Measurements from ENCODE around the gene GPR85. TPM values are rescaled to one million over a fixed set of nuclear protein-coding genes. Genes with fewer than 3 reads are reported as not detected.

The GPR85 gene
- total and polyA plus RNA-seq, 5 donors from 2014 or later, result not detected

GRCh38 chr7:113093561-113093960, 6.9 kb upstream of the GPR85 start:
- Mint-ChIP-seq H3K4me3 (no peak overlapping the region), H3K9me3 (peaks cover 0 to 5% (median 0%) of the 10 kb centered on the region in 7 donors), H3K27ac (no peak overlapping the region), H3K27me3 (peaks cover 9% of the 10 kb centered on the region), H3K4me1 (no peaks in the 10 kb centered on the region), H3K36me3 (no peaks in the 10 kb centered on the region)
- H3K27ac ChIP-seq (ENCODE audit: insufficient read depth, low read length, poor library complexity, severe bottlenecking), result no peak overlapping the region
- H3K4me3 ChIP-seq (ENCODE audit: low read depth, low read length), result no peak overlapping the region
- H3K36me3 ChIP-seq (ENCODE audit: control insufficient read depth, insufficient read depth, low read length), result no peaks in the 10 kb centered on the region
- H3K4me1 ChIP-seq (ENCODE audit: control insufficient read depth, insufficient read depth, low read length, poor library complexity, severe bottlenecking), result no peaks in the 10 kb centered on the region
- ATAC-seq (ENCODE audit: low read depth in 2 of 2) (no peak), DNase-seq (no peak)
- no peaks in the 10 kb centered on the region for H3K9me3 ChIP-seq (ENCODE audit: control insufficient read depth in 2 of 2, low read length in 2 of 2)
- peaks cover 2% of the 10 kb centered on the region for H3K27me3 ChIP-seq (ENCODE audit: control insufficient read depth, insufficient read depth, low read length)

GRCh38 chr7:113092762-113093161, 6.1 kb upstream of the GPR85 start:
- H3K9me3 Mint-ChIP-seq, result peaks cover 0 to 5% (median 0%) of the 10 kb centered on the region in 7 donors
- H3K9me3 ChIP-seq (ENCODE audit: control insufficient read depth in 2 of 2, low read length in 2 of 2), result no peaks in the 10 kb centered on the region
- H3K27me3 ChIP-seq (ENCODE audit: control insufficient read depth, insufficient read depth, low read length), result peaks cover 2% of the 10 kb centered on the region
- no peaks in the 10 kb centered on the region for H3K36me3 ChIP-seq (ENCODE audit: control insufficient read depth, insufficient read depth, low read length)
- no peak overlapping the region for H3K4me3 ChIP-seq (ENCODE audit: low read depth, low read length)
- no peaks in the 10 kb centered on the region for H3K4me1 Mint-ChIP-seq
- H3K27me3 Mint-ChIP-seq, result peaks cover 15% of the 10 kb centered on the region
- H3K4me3 Mint-ChIP-seq, result no peak overlapping the region
- H3K27ac ChIP-seq (ENCODE audit: insufficient read depth, low read length, poor library complexity, severe bottlenecking), result no peak overlapping the region
- DNase-seq, result no peak
- no peak for ATAC-seq (ENCODE audit: low read depth in 2 of 2)
- H3K4me1 ChIP-seq (ENCODE audit: control insufficient read depth, insufficient read depth, low read length, poor library complexity, severe bottlenecking), result no peaks in the 10 kb centered on the region
- H3K36me3 Mint-ChIP-seq, result no peaks in the 10 kb centered on the region
- H3K27ac Mint-ChIP-seq, result no peak overlapping the region

GRCh38 chr7:113087071-113087998, 708 bp upstream of the GPR85 start:
- Mint-ChIP-seq H3K4me1 (peaks cover 0 to 8% (median 1%) of the 10 kb centered on the region in 4 donors), H3K4me3 (peak overlapping the region in 1 of 4 donors; percentile 27), H3K27ac (no peak overlapping the region), H3K36me3 (no peaks in the 10 kb centered on the region), H3K9me3 (peaks cover 0 to 3% (median 0%) of the 10 kb centered on the region in 7 donors), H3K27me3 (peaks cover 59% of the 10 kb centered on the region)
- Histone ChIP-seq H3K9me3 (ENCODE audit: control insufficient read depth in 2 of 2, low read length in 2 of 2) (no peaks in the 10 kb centered on the region), H3K4me1 (ENCODE audit: control insufficient read depth, insufficient read depth, low read length, poor library complexity, severe bottlenecking) (no peaks in the 10 kb centered on the region), H3K27ac (ENCODE audit: insufficient read depth, low read length, poor library complexity, severe bottlenecking) (no peak overlapping the region), H3K4me3 (ENCODE audit: low read depth, low read length) (no peak overlapping the region), H3K27me3 (ENCODE audit: control insufficient read depth, insufficient read depth, low read length) (peaks cover 17% of the 10 kb centered on the region), H3K36me3 (ENCODE audit: control insufficient read depth, insufficient read depth, low read length) (no peaks in the 10 kb centered on the region)
- ATAC-seq (ENCODE audit: low read depth in 2 of 2), result no peak
- DNase-seq, result peak in 1 of 3 donors; percentile 22

- Mint-ChIP-seq H3K36me3 (no peaks in the 10 kb centered on the region), H3K4me1 (peaks cover 0 to 8% (median 1%) of the 10 kb centered on the region in 4 donors), H3K27ac (no peak overlapping the region), H3K4me3 (peak overlapping the region in 1 of 4 donors; percentile 48), H3K27me3 (peaks cover 65% of the 10 kb centered on the region), H3K9me3 (peaks cover 0 to 2% (median 0%) of the 10 kb centered on the region in 7 donors)
- H3K27me3 ChIP-seq (ENCODE audit: control insufficient read depth, insufficient read depth, low read length), result peaks cover 24% of the 10 kb centered on the region
- no peaks in the 10 kb centered on the region for H3K36me3 ChIP-seq (ENCODE audit: control insufficient read depth, insufficient read depth, low read length)
- no peak overlapping the region for H3K4me3 ChIP-seq (ENCODE audit: low read depth, low read length)
- no peak for DNase-seq
- H3K4me1 ChIP-seq (ENCODE audit: control insufficient read depth, insufficient read depth, low read length, poor library complexity, severe bottlenecking), result no peaks in the 10 kb centered on the region
- H3K27ac ChIP-seq (ENCODE audit: insufficient read depth, low read length, poor library complexity, severe bottlenecking), result no peak overlapping the region
- ATAC-seq (ENCODE audit: low read depth in 2 of 2), result peak in 1 of 2 donors; percentile 24
- no peaks in the 10 kb centered on the region for H3K9me3 ChIP-seq (ENCODE audit: control insufficient read depth in 2 of 2, low read length in 2 of 2)
These were observed 741 bp downstream of the GPR85 start for GRCh38 chr7:113085781-113086390.

GRCh38 chr7:113084496-113085172, 2.0 kb downstream of the GPR85 start:
- H3K4me1 ChIP-seq (ENCODE audit: control insufficient read depth, insufficient read depth, low read length, poor library complexity, severe bottlenecking), result no peaks in the 10 kb centered on the region
- peaks cover 0 to 8% (median 1%) of the 10 kb centered on the region in 4 donors for H3K4me1 Mint-ChIP-seq
- peaks cover 24% of the 10 kb centered on the region for H3K27me3 ChIP-seq (ENCODE audit: control insufficient read depth, insufficient read depth, low read length)
- no peaks in the 10 kb centered on the region for H3K9me3 ChIP-seq (ENCODE audit: control insufficient read depth in 2 of 2, low read length in 2 of 2)
- H3K4me3 Mint-ChIP-seq, result no peak overlapping the region
- no peak overlapping the region for H3K27ac ChIP-seq (ENCODE audit: insufficient read depth, low read length, poor library complexity, severe bottlenecking)
- peaks cover 0 to 2% (median 0%) of the 10 kb centered on the region in 7 donors for H3K9me3 Mint-ChIP-seq
- peaks cover 70% of the 10 kb centered on the region for H3K27me3 Mint-ChIP-seq
- no peak overlapping the region for H3K4me3 ChIP-seq (ENCODE audit: low read depth, low read length)
- DNase-seq (no peak), ATAC-seq (ENCODE audit: low read depth in 2 of 2) (no peak)
- H3K27ac Mint-ChIP-seq, result no peak overlapping the region
- no peaks in the 10 kb centered on the region for H3K36me3 Mint-ChIP-seq
- no peaks in the 10 kb centered on the region for H3K36me3 ChIP-seq (ENCODE audit: control insufficient read depth, insufficient read depth, low read length)

- Histone ChIP-seq H3K9me3 (ENCODE audit: control insufficient read depth in 2 of 2, low read length in 2 of 2) (no peaks in the 10 kb centered on the region), H3K4me1 (ENCODE audit: control insufficient read depth, insufficient read depth, low read length, poor library complexity, severe bottlenecking) (no peaks in the 10 kb centered on the region), H3K4me3 (ENCODE audit: low read depth, low read length) (no peak overlapping the region), H3K36me3 (ENCODE audit: control insufficient read depth, insufficient read depth, low read length) (no peaks in the 10 kb centered on the region), H3K27me3 (ENCODE audit: control insufficient read depth, insufficient read depth, low read length) (peaks cover 24% of the 10 kb centered on the region), H3K27ac (ENCODE audit: insufficient read depth, low read length, poor library complexity, severe bottlenecking) (no peak overlapping the region)
- ATAC-seq (ENCODE audit: low read depth in 2 of 2) (no peak), DNase-seq (no peak)
- Mint-ChIP-seq H3K9me3 (peaks cover 0 to 2% (median 0%) of the 10 kb centered on the region in 7 donors), H3K27ac (no peak overlapping the region), H3K4me1 (peaks cover 0 to 8% (median 1%) of the 10 kb centered on the region in 4 donors), H3K27me3 (peaks cover 72% of the 10 kb centered on the region), H3K4me3 (no peak overlapping the region), H3K36me3 (no peaks in the 10 kb centered on the region)
These were observed 2.7 kb downstream of the GPR85 start for GRCh38 chr7:113083816-113084495.

- Mint-ChIP-seq H3K36me3 (no peaks in the 10 kb centered on the region), H3K27me3 (peaks cover 69% of the 10 kb centered on the region), H3K4me1 (peaks cover 0 to 8% (median 1%) of the 10 kb centered on the region in 4 donors), H3K9me3 (peaks cover 0 to 2% (median 0%) of the 10 kb centered on the region in 7 donors), H3K27ac (no peak overlapping the region), H3K4me3 (no peak overlapping the region)
- DNase-seq, result no peak
- ATAC-seq (ENCODE audit: low read depth in 2 of 2), result no peak
- Histone ChIP-seq H3K4me3 (ENCODE audit: low read depth, low read length) (no peak overlapping the region), H3K4me1 (ENCODE audit: control insufficient read depth, insufficient read depth, low read length, poor library complexity, severe bottlenecking) (no peaks in the 10 kb centered on the region), H3K9me3 (ENCODE audit: control insufficient read depth in 2 of 2, low read length in 2 of 2) (no peaks in the 10 kb centered on the region), H3K36me3 (ENCODE audit: control insufficient read depth, insufficient read depth, low read length) (no peaks in the 10 kb centered on the region), H3K27me3 (ENCODE audit: control insufficient read depth, insufficient read depth, low read length) (peaks cover 24% of the 10 kb centered on the region), H3K27ac (ENCODE audit: insufficient read depth, low read length, poor library complexity, severe bottlenecking) (no peak overlapping the region)
These were observed 3.4 kb downstream of the GPR85 start for GRCh38 chr7:113083132-113083815.
